Suppressor macrophage treated with lipopolysaccharide for 4 hours (primary cell): ENCODE data around the gene OXSR1.
"Not testable (repeated sequence)": the region's sequence is repeated elsewhere in the genome, so short reads cannot be mapped to it uniquely, and the experiment has no call there.

Experiments
- DNase-seq: peaks from one replicate; pipeline ENCODE4 v3.0.0-alpha.2; 2020

OXSR1 gene

GRCh38 chr3:38235466-38235865 lies 70.1 kb downstream of the OXSR1 start:
- no peak for DNase-seq

- DNase-seq = no peak
Observed at GRCh38 chr3:38238416-38239008, 73.2 kb downstream of the OXSR1 start.

- DNase-seq = not testable (repeated sequence)
Observed at GRCh38 chr3:38242812-38243211, 77.5 kb downstream of the OXSR1 start.

GRCh38 chr3:38245930-38246329 lies 80.6 kb downstream of the OXSR1 start:
- DNase-seq = no peak

- DNase-seq = peak; percentile 34
Observed at GRCh38 chr3:38247366-38248035, 82.2 kb downstream of the OXSR1 start.

GRCh38 chr3:38250198-38250597 lies 84.9 kb downstream of the OXSR1 start:
- no peak for DNase-seq

- no peak for DNase-seq
Observed at GRCh38 chr3:38251197-38251596, 85.9 kb downstream of the OXSR1 start.

GRCh38 chr3:38253704-38254103 lies 88.4 kb downstream of the OXSR1 start:
- no peak for DNase-seq

GRCh38 chr3:38254872-38255271 lies 89.5 kb downstream of the OXSR1 start:
- DNase-seq = no peak

GRCh38 chr3:38255627-38256026 lies 90.3 kb downstream of the OXSR1 start:
- DNase-seq = no peak

- no peak for DNase-seq
Observed at GRCh38 chr3:38257583-38257982, 92.2 kb downstream of the OXSR1 start.

- no peak for DNase-seq
Observed at GRCh38 chr3:38260474-38260873, 95.1 kb downstream of the OXSR1 start.

GRCh38 chr3:38264353-38264771 lies 99.0 kb downstream of the OXSR1 start:
- no peak for DNase-seq

GRCh38 chr3:38264779-38265178 lies 99.4 kb downstream of the OXSR1 start:
- DNase-seq = no peak

- DNase-seq = no peak
Observed at GRCh38 chr3:38265604-38266307, 100.4 kb downstream of the OXSR1 start, which contains the start of gene SLC22A13. Gene SLC22A13 (plus strand): TSS chr3:38265812. CDS start chr3:38265861, 49 bp downstream.

GRCh38 chr3:38266810-38267209 lies 101.5 kb downstream of the OXSR1 start:
- DNase-seq = no peak

GRCh38 chr3:38267662-38268061 lies 102.3 kb downstream of the OXSR1 start:
- no peak for DNase-seq

- peak; percentile 24 for DNase-seq
Observed at GRCh38 chr3:38268087-38268486, 102.8 kb downstream of the OXSR1 start.

- DNase-seq = peak; percentile 40
Observed at GRCh38 chr3:38268522-38268921, 103.2 kb downstream of the OXSR1 start.

GRCh38 chr3:38270606-38271005 lies 105.3 kb downstream of the OXSR1 start:
- DNase-seq = no peak

GRCh38 chr3:38271553-38271952 lies 106.2 kb downstream of the OXSR1 start:
- no peak for DNase-seq

- no peak for DNase-seq
Observed at GRCh38 chr3:38274864-38275649, 109.7 kb downstream of the OXSR1 start.

GRCh38 chr3:38275658-38276057 lies 110.3 kb downstream of the OXSR1 start:
- no peak for DNase-seq
